GM12875 (cell line): ENCODE results near the gene VWA5A.
A peak's percentile ranks its signal among the peaks of the same experiment; 100 is the strongest.

ENCODE experiments used
- H3K4me3 ChIP-seq: one replicate; pipeline ENCODE4 v1.5.1; 2011; ENCODE audit warnings: low read depth, low read length, control low read depth
- TF ChIP-seq, protein P1 (sequence below): IDR thresholded peaks from 2 replicates; pipeline ENCODE4 v1.5.1; 2011; ENCODE audit warnings: low read depth, mild to moderate bottlenecking, control low read depth, inconsistent platforms, low read length, moderate library complexity, borderline replicate concordance; ENCODE audit not compliant: insufficient read depth

VWA5A gene

DNA sequence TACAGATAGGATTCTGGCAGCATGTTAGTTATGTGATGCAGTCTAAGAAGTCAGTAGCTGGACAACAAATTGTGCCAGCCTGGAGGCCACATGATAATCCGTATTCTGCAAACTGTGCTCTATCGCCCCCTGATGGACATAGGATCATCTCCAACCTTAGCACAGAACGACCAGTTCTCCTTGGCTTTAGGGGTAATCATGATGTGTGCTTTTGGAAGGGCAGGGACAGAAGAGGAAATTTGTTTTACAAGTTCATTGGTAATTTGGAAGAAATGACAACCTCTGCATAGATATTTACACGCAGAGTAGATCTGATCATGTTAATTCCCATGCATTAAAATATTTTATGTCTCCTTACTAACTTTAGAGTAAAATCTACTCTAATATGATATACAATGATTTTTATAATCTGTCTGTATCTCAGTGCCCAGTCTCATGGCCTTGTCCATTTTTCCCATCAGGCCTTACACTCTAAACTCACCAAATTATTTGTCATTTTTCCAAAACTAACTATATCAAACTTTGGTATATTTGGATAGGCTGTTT is 80.0 kb downstream of the VWA5A start:
- no peak overlapping the region for H3K4me3 ChIP-seq
- TF ChIP-seq, protein P1, sequence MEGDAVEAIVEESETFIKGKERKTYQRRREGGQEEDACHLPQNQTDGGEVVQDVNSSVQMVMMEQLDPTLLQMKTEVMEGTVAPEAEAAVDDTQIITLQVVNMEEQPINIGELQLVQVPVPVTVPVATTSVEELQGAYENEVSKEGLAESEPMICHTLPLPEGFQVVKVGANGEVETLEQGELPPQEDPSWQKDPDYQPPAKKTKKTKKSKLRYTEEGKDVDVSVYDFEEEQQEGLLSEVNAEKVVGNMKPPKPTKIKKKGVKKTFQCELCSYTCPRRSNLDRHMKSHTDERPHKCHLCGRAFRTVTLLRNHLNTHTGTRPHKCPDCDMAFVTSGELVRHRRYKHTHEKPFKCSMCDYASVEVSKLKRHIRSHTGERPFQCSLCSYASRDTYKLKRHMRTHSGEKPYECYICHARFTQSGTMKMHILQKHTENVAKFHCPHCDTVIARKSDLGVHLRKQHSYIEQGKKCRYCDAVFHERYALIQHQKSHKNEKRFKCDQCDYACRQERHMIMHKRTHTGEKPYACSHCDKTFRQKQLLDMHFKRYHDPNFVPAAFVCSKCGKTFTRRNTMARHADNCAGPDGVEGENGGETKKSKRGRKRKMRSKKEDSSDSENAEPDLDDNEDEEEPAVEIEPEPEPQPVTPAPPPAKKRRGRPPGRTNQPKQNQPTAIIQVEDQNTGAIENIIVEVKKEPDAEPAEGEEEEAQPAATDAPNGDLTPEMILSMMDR: peak; percentile 79
